A549 treated with CpdA at 1 μM for 4 hours (cell line): ENCODE data around the gene OR10G6. TPM values are rescaled to one million over a fixed set of nuclear protein-coding genes. Genes with fewer than 3 reads are reported as not detected.

Experiments
- total RNA-seq: library from RNA; stranded (reverse); fragments of 200-300 nt; extraction: Qiagen RNA extraction; gene quantifications from 5 replicates; pipeline ENCODE4 v1.2.3, GENCODE V29; 2022; ENCODE audit warnings: low read depth

Gene OR10G6
- total RNA-seq, result not detected in 5 replicates

GRCh38 chr11:123995119-123995518 is at the start of gene OR10G6:
OR10G6 (minus strand) TSS chr11:123995161; CDS start chr11:123995161, 0 bp downstream.

GRCh38 chr11:124041254-124041653 is 46.3 kb upstream of the OR10G6 start, which contains the start of gene OR10G7:
OR10G7 (minus strand) TSS chr11:124041325; CDS start chr11:124039001, 2,324 bp downstream.

GRCh38 chr11:124026498-124026897 is 31.5 kb upstream of the OR10G6 start, which contains the start of gene OR10G8:
OR10G8 (plus strand) TSS chr11:124026798; CDS start chr11:124029623, 2,825 bp downstream.

GRCh38 chr11:124012697-124013096 is 17.7 kb upstream of the OR10G6 start, which contains the start of gene OR10G4:
OR10G4 (plus strand) TSS chr11:124012997; CDS start chr11:124015575, 2,578 bp downstream.

GRCh38 chr11:123977731-123978347 is 17.1 kb downstream of the OR10G6 start, which contains the start of gene OR10S1:
OR10S1 (minus strand) TSS chr11:123977781; CDS start chr11:123977664, 117 bp downstream.

Other genes starting within 250 kb of the OR10G6 start
- not detected in 5 replicates for gene OR6X1, start 240.6 kb downstream of the OR10G6 start, total RNA-seq
- gene OR6M1, start 188.8 kb downstream of the OR10G6 start, total RNA-seq, result not detected in 5 replicates
- gene TMEM225, start 109.5 kb downstream of the OR10G6 start, total RNA-seq, result not detected in 5 replicates
- gene OR8D4, start 93.0 kb downstream of the OR10G6 start, total RNA-seq, result not detected in 5 replicates
- gene OR4D5, start 55.5 kb downstream of the OR10G6 start, total RNA-seq, result not detected in 5 replicates
- gene OR6T1, start 51.3 kb downstream of the OR10G6 start, total RNA-seq, result not detected in 5 replicates
- gene OR10S1, start 17.4 kb downstream of the OR10G6 start, total RNA-seq, result not detected in 5 replicates
- not detected in 5 replicates for gene OR10G4, start 17.8 kb upstream of the OR10G6 start, total RNA-seq
- gene OR10G9, start 27.9 kb upstream of the OR10G6 start, total RNA-seq, result not detected in 5 replicates
- not detected in 5 replicates for gene OR10G8, start 31.6 kb upstream of the OR10G6 start, total RNA-seq
- gene OR10G7, start 46.2 kb upstream of the OR10G6 start, total RNA-seq, result not detected in 5 replicates
- 0.22 to 0.37 TPM (median 0.30 TPM) in 5 replicates for gene VWA5A, start 120.3 kb upstream of the OR10G6 start, total RNA-seq
- not detected in 5 replicates for gene OR10D3, start 188.2 kb upstream of the OR10G6 start, total RNA-seq
- gene OR8G1, start 245.9 kb upstream of the OR10G6 start, total RNA-seq, result not detected in 5 replicates